ENCODE data around the gene ANKRD37. TPM values are rescaled to one million over a fixed set of nuclear protein-coding genes. Genes with fewer than 3 reads are reported as not detected.

ANKRD37 gene
- total and polyA plus RNA-seq, 2 donors (not counting 3 experiments of a cell fraction or from before 2014, with no cell fraction given): 4.0 to 5.8 TPM

DNA sequence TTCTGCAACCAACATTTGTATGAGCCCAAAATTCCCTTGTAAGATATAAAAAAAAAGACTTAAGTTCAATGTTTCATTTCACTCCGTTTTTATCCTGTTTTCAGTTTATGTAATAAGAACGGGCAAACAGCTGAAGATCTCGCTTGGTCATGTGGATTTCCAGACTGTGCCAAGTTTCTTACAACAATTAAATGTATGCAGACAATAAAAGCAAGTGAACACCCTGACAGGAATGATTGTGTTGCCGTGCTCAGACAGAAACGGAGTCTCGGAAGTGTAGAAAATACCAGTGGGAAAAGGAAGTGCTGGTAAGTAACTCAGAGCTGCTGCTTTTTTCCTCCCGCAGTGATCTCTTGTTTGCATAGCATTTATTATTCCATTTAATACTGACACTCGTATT, 2.8 kb downstream of the ANKRD37 start:
- FAIRE-seq (peak; percentile 86), DNase-seq (ENCODE audit: low read depth, low spot score) (peak; percentile 93)
- BruUV-seq (replicated peaks): no TSS peak
- TF ChIP-seq GATA2 (IDR thresholded peaks at IDR 0.05; ENCODE audit: insufficient read depth, insufficient read length, low read depth, low read length) (no peak), POLR2A (IDR thresholded peaks at IDR 0.05; ENCODE audit: low read depth, low read length) (no peak), MYC (IDR thresholded peaks at IDR 0.05; ENCODE audit: low read depth, low read length) (no peak), EZH2 (IDR thresholded peaks at IDR 0.05; ENCODE audit: borderline replicate concordance, low read depth, low read length, severe bottlenecking) (no peak), FOS (IDR thresholded peaks at IDR 0.05; ENCODE audit: borderline replicate concordance, insufficient read depth, low read length) (no peak), CTCF (IDR thresholded peaks at IDR 0.05; ENCODE audit: extremely low read depth in 1 of 2, insufficient read depth in 1 of 2, low read depth in 1 of 2, low read length in 2 of 2) (no peak), JUN (IDR thresholded peaks at IDR 0.05; ENCODE audit: borderline replicate concordance, insufficient read depth, insufficient read length, low read depth) (no peak), POLR2AphosphoS5 (IDR thresholded peaks at IDR 0.05; ENCODE audit: insufficient read depth, low read depth, low read length) (no peak)
- TF ChIP-seq, protein P1, sequence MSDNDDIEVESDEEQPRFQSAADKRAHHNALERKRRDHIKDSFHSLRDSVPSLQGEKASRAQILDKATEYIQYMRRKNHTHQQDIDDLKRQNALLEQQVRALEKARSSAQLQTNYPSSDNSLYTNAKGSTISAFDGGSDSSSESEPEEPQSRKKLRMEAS (IDR thresholded peaks at IDR 0.05; ENCODE audit: insufficient read depth, insufficient read length): no peak
- H4K20me1 ChIP-seq (replicated peaks; ENCODE audit: control insufficient read depth, extremely low read depth, insufficient read depth, low read length): no peaks in the 10 kb centered on the region
- intact Hi-C loops (cut with micrococcal nuclease) (loop anchor here (1.0 to 5.0 kb wide), 3 partner anchors 113 to 638 kb away; no protein-coding TSS in a partner anchor), dilution Hi-C loops (cut with MboI; ENCODE audit: extremely low pct_ligation_motif_present, low sequenced_read_pairs) (loop anchor here (25.0 kb wide), 1 partner anchor 112 kb away; no protein-coding TSS in a partner anchor)
- peak overlapping the region in 1 of 3 experiments; percentile 51 for H3K4me3 ChIP-seq (replicated peaks in 1 of 3; ENCODE audit: insufficient read depth in 1 of 3, low read depth in 1 of 3, low read length in 3 of 3)
- no peaks in the 10 kb centered on the region for H3K9me1 ChIP-seq (replicated peaks; ENCODE audit: control insufficient read depth, extremely low read depth, insufficient read depth, low read length)
- H3K27me3 ChIP-seq (ENCODE audit: control insufficient read depth in 2 of 2, insufficient read depth in 2 of 2, low read length in 2 of 2): no peaks in the 10 kb centered on the region
- H3K27ac ChIP-seq (ENCODE audit: insufficient read depth, low read depth, low read length): peak overlapping the region; percentile 49
- CTCF ChIA-PET: interaction anchor here (0.7 to 2.2 kb wide), 4 partner anchors 13 to 639 kb away, joined by 3 to 16 read pairs (median 5); no protein-coding TSS in a partner anchor
- POLR2A ChIA-PET: no interaction called here
- peak overlapping the region; percentile 77 for H3K4me2 ChIP-seq (ENCODE audit: insufficient read depth, low read length)
- peaks cover 0 to 2% of the 10 kb centered on the region in 2 experiments for H3K36me3 ChIP-seq (ENCODE audit: control insufficient read depth in 2 of 2, extremely low read depth in 1 of 2, insufficient read depth in 2 of 2, low read length in 2 of 2)
- no peaks in the 10 kb centered on the region for H3K9me3 ChIP-seq (replicated peaks; ENCODE audit: control insufficient read depth, insufficient read depth, low read length)
- no peaks in the 10 kb centered on the region for H3K79me2 ChIP-seq (ENCODE audit: control insufficient read depth, insufficient read depth, low read length)
- H2AFZ ChIP-seq (ENCODE audit: low read depth, low read length): peak overlapping the region; percentile 33
- peaks cover 37% of the 10 kb centered on the region for H3K4me1 ChIP-seq (ENCODE audit: control insufficient read depth, extremely low read depth, insufficient read depth, low read length)
- peak overlapping the region; percentile 20 for H3K9ac ChIP-seq (replicated peaks; ENCODE audit: extremely low read depth, insufficient read depth, low read length)
